Measurements from ENCODE around the gene GJB5. TPM values are rescaled to one million over a fixed set of nuclear protein-coding genes. Genes with fewer than 3 reads are reported as not detected.
A peak's percentile ranks its signal among the peaks of the same experiment; 100 is the strongest.

The GJB5 gene
- polyA plus RNA-seq, 1 of the 3 experiments (the other 2 are of a cell fraction) = not detected

GRCh38 chr1:34806396-34806795 lies 51.5 kb downstream of the GJB5 start:
- no peak for DNase-seq
- H3K79me2 ChIP-seq (ENCODE audit: insufficient read depth) = no peaks in the 10 kb centered on the region
- H3K27ac ChIP-seq (ENCODE audit: low read depth in 2 of 2, low read length in 1 of 2) = no peak overlapping the region
- H3K4me2 ChIP-seq = peak overlapping the region; percentile 37; the same call in 1 of the 2 replicates
- no peaks in the 10 kb centered on the region for H3F3A ChIP-seq (replicated peaks; ENCODE audit: insufficient read depth)
- H3K9ac ChIP-seq = no peak overlapping the region
- no peaks in the 10 kb centered on the region for H4K20me1 ChIP-seq (ENCODE audit: insufficient read depth)
- no peak overlapping the region for H3K4me3 ChIP-seq (ENCODE audit: low read depth in 2 of 2, low read length in 1 of 2)
- TF ChIP-seq TEAD4 (IDR thresholded peaks at IDR 0.05; ENCODE audit: borderline replicate concordance, insufficient read depth) (no peak), CTCF (IDR thresholded peaks at IDR 0.05) (no peak), SIN3A (IDR thresholded peaks at IDR 0.05; ENCODE audit: borderline replicate concordance, low read depth, low read length) (no peak), IRF3 (IDR thresholded peaks at IDR 0.05; ENCODE audit: low read depth, low read length) (no peak), TAF1 (IDR thresholded peaks at IDR 0.05; ENCODE audit: borderline replicate concordance, low read depth, low read length) (no peak), RCOR1 (IDR thresholded peaks at IDR 0.05; ENCODE audit: low read length) (no peak), NFIC (IDR thresholded peaks at IDR 0.05; ENCODE audit: borderline replicate concordance) (no peak), ZBTB33 (IDR thresholded peaks at IDR 0.05; ENCODE audit: borderline replicate concordance, low read depth) (no peak), USF2 (IDR thresholded peaks at IDR 0.05; ENCODE audit: borderline replicate concordance, low read depth, low read length) (no peak), RXRA (IDR thresholded peaks at IDR 0.05; ENCODE audit: borderline replicate concordance, low read depth) (no peak), NRF1 (IDR thresholded peaks at IDR 0.05; ENCODE audit: low read depth, low read length) (no peak), CHD2 (IDR thresholded peaks at IDR 0.05; ENCODE audit: low read length, partially characterized antibody) (no peak), SMC3 (IDR thresholded peaks at IDR 0.05; ENCODE audit: low read depth, low read length) (no peak), GATA2 (CRISPR knock-in tag; IDR thresholded peaks at IDR 0.05) (no peak), FOXJ3 (CRISPR knock-in tag; IDR thresholded peaks at IDR 0.05) (no peak), RFX5 (IDR thresholded peaks at IDR 0.05; ENCODE audit: low read length) (no peak), EP300 (IDR thresholded peaks at IDR 0.05; ENCODE audit: borderline replicate concordance in 1 of 2, low read depth in 1 of 2, low read length in 1 of 2) (no peak)
- H3K9me3 ChIP-seq = no peaks in the 10 kb centered on the region
- no peak overlapping the region for H2AFZ ChIP-seq (ENCODE audit: low read depth)
- H3K27me3 ChIP-seq (ENCODE audit: insufficient read depth) = no peaks in the 10 kb centered on the region
- POLR2A ChIA-PET = no interaction called here
- no peaks in the 10 kb centered on the region for H3K36me3 ChIP-seq (replicated peaks in 1 of 2; ENCODE audit: control insufficient read depth in 1 of 2, insufficient read depth in 2 of 2, low read length in 1 of 2)
- peaks cover 0 to 9% of the 10 kb centered on the region in 2 experiments; a peak in 1 of 4 replicates for H3K4me1 ChIP-seq (ENCODE audit: control insufficient read depth in 1 of 2, insufficient read depth in 2 of 2, low read depth in 1 of 2, low read length in 1 of 2)
- H3K9me2 ChIP-seq = no peaks in the 10 kb centered on the region
- CTCF ChIA-PET = interaction anchor here (5.7 kb wide), 1 partner anchor 46 kb away, joined by 23 read pairs; no protein-coding TSS in a partner anchor
- WGBS (ENCODE audit: low lambda C conversion rate) = 29% methylated on average over 3 of the region's 3 CpGs

Other genes with a start within 250 kb of the GJB5 start
- gene GJB4, start 4.7 kb downstream of the GJB5 start, polyA plus RNA-seq (2012; rRNA removed) = not detected in 2 replicates
- not detected in 2 replicates for gene GJB3, start 26.2 kb downstream of the GJB5 start, polyA plus RNA-seq (2012; rRNA removed)
- gene GJA4, start 38.0 kb downstream of the GJB5 start, polyA plus RNA-seq (2012; rRNA removed) = not detected in 2 replicates
- gene SMIM12, start 104.7 kb downstream of the GJB5 start, polyA plus RNA-seq (2012; rRNA removed) = 42.3 and 46.7 TPM in 2 replicates
- gene DLGAP3, start 174.6 kb downstream of the GJB5 start, polyA plus RNA-seq (2012; rRNA removed) = 0.05 and 0.15 TPM in 2 replicates
- gene TMEM35B, start 230.3 kb downstream of the GJB5 start, polyA plus RNA-seq (2012; rRNA removed) = 47.4 and 61.7 TPM in 2 replicates

Data from SK-N-SH (cell line).